ENCODE measurements around the gene SLC38A10. TPM values are rescaled to one million over a fixed set of nuclear protein-coding genes. Genes with fewer than 3 reads are reported as not detected.
A peak's percentile ranks its signal among the peaks of the same experiment; 100 is the strongest.

SLC38A10 gene
- total RNA-seq, 1 experiment from 2014 or later = 43.8 TPM

DNA sequence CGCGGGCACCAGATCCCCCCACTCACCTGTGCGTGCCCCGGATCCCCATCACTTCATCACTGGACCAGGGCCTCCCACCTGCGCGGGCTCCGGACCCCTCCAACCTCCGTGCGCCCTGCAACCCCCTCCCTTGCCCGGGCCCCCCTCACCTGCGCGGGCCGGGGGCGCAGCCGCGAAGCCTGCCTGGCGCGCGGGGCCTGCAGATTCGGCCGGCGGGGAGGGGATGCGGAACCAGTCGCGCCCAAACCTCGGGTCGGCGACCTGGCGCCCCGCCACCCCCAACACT is 72.5 kb downstream of the SLC38A10 start:
- Mint-ChIP-seq H3K36me3 (ENCODE audit: insufficient read depth in 1 of 3, low read depth in 3 of 3) (peaks cover 2 to 12% (median 8%) of the 10 kb centered on the region in 3 experiments), H3K4me3 (peak overlapping the region; percentile 69 to 83), H3K4me1 (peaks cover 15% of the 10 kb centered on the region in 2 experiments), H3K27ac (no peak overlapping the region), H3K27me3 (ENCODE audit: low read depth) (peaks cover 20% of the 10 kb centered on the region), H3K9me3 (no peaks in the 10 kb centered on the region; a peak in 1 of 5 replicates)
- Histone ChIP-seq H2BK5ac (ENCODE audit: insufficient read length, low read length) (no peak overlapping the region), H4K5ac (ENCODE audit: insufficient read length, low read depth, low read length) (no peak overlapping the region), H4K91ac (ENCODE audit: insufficient read length, low read depth, low read length) (no peak overlapping the region), H3K23ac (ENCODE audit: insufficient read length, low read depth, low read length) (no peak overlapping the region), H3K4me2 (ENCODE audit: insufficient read depth, insufficient read length, low read length) (peak overlapping the region; percentile 80), H3K4ac (ENCODE audit: low read depth, low read length) (no peak overlapping the region), H3K27me3 (ENCODE audit: insufficient read depth, low read length) (no peaks in the 10 kb centered on the region), H2AFZ (ENCODE audit: low read length) (no peak overlapping the region), H4K8ac (replicated peaks; ENCODE audit: insufficient read length, low read depth, low read length) (no peak overlapping the region), H3K14ac (ENCODE audit: insufficient read depth, low read length) (0 out of 2 replicates have a peak overlapping the region, but pooled peaks have one; percentile 38), H2AK5ac (ENCODE audit: insufficient read length, low read length) (no peak overlapping the region), H3K79me1 (ENCODE audit: insufficient read depth, low read depth, low read length, poor library complexity, severe bottlenecking) (peaks cover 6% of the 10 kb centered on the region), H3K56ac (ENCODE audit: insufficient read length, low read depth, low read length) (no peak overlapping the region), H2BK120ac (ENCODE audit: low read depth, low read length, poor library complexity, severe bottlenecking) (no peak overlapping the region), H4K20me1 (ENCODE audit: control insufficient read depth, insufficient read depth, insufficient read length) (no peaks in the 10 kb centered on the region), H3K27ac (ENCODE audit: insufficient read length, low read depth, low read length) (no peak overlapping the region), H3K79me2 (ENCODE audit: insufficient read depth, low read length) (no peaks in the 10 kb centered on the region), H3K18ac (ENCODE audit: insufficient read length, low read depth, low read length) (no peak overlapping the region), H3K9me3 (ENCODE audit: control insufficient read depth, low read depth, low read length) (no peaks in the 10 kb centered on the region), H2BK15ac (ENCODE audit: low read depth, low read length) (no peak overlapping the region), H3K9ac (ENCODE audit: extremely low read depth, insufficient read length, low read length) (peak overlapping the region; percentile 4), H3K23me2 (ENCODE audit: insufficient read length, low read depth, low read length, poor library complexity, severe bottlenecking) (peaks cover 14% of the 10 kb centered on the region), H2BK20ac (ENCODE audit: low read depth, low read length, poor library complexity, severe bottlenecking) (no peak overlapping the region), H3T11ph (ENCODE audit: low read length) (no peak overlapping the region), H3K4me1 (ENCODE audit: insufficient read depth, low read length) (no peaks in the 10 kb centered on the region; the same call in 1 of the 2 replicates), H2BK12ac (ENCODE audit: insufficient read length, low read depth, low read length) (no peak overlapping the region)
- no peak for DNase-seq
- no CpG with 5 or more reads among the region's 30 CpGs for WGBS (ENCODE audit: extremely low coverage, insufficient read length, low lambda C conversion rate)
- TF ChIP-seq, protein P1, sequence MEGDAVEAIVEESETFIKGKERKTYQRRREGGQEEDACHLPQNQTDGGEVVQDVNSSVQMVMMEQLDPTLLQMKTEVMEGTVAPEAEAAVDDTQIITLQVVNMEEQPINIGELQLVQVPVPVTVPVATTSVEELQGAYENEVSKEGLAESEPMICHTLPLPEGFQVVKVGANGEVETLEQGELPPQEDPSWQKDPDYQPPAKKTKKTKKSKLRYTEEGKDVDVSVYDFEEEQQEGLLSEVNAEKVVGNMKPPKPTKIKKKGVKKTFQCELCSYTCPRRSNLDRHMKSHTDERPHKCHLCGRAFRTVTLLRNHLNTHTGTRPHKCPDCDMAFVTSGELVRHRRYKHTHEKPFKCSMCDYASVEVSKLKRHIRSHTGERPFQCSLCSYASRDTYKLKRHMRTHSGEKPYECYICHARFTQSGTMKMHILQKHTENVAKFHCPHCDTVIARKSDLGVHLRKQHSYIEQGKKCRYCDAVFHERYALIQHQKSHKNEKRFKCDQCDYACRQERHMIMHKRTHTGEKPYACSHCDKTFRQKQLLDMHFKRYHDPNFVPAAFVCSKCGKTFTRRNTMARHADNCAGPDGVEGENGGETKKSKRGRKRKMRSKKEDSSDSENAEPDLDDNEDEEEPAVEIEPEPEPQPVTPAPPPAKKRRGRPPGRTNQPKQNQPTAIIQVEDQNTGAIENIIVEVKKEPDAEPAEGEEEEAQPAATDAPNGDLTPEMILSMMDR (conservative IDR thresholded peaks at IDR 0.05) = no peak

Measured in H9 (cell line).